Sigmoid colon (tissue), 7 donors: Measurements from ENCODE around the gene DSCAM. TPM values are rescaled to one million over a fixed set of nuclear protein-coding genes. Genes with fewer than 3 reads are reported as not detected.

ENCODE experiments used
- DNase-seq: peaks from one replicate; pipeline ENCODE4 v3.0.0-alpha.2; 2019
- H3K27ac ChIP-seq, 4 donors: fragments of 200-600 bp; sonication (generic); one replicate each; pipeline ENCODE4 v1.5.1; 2016 to 2019; ENCODE audit warnings: mild to moderate bottlenecking in 1 of 4
- H3K27me3 ChIP-seq, 3 donors: fragments of 200-600 bp; sonication (generic); one replicate each; pipeline ENCODE4 v1.5.1; 2019; ENCODE audit warnings: mild to moderate bottlenecking in 1 of 3
- H3K36me3 ChIP-seq, 4 donors: fragments of 200-600 bp; sonication (generic); one replicate each; pipeline ENCODE4 v1.5.1; 2016 to 2019
- H3K4me1 ChIP-seq, 4 donors: fragments of 200-600 bp; sonication (generic); one replicate each; pipeline ENCODE4 v1.5.1; 2017 to 2019
- H3K4me3 ChIP-seq, 4 donors: fragments of 200-600 bp; sonication (generic); one replicate each; pipeline ENCODE4 v1.5.1; 2017 to 2019; ENCODE audit warnings: mild to moderate bottlenecking in 2 of 4, moderate library complexity in 1 of 4
- H3K9me3 ChIP-seq, 4 donors: fragments of 200-600 bp in 3 of 4; sonication (generic) in 3 of 4; one replicate each; pipeline versions ENCODE4 v1.5.1 to v1.6.1; 2013 to 2019
- CTCF ChIP-seq, 4 experiments: fragments of 450-650 bp in 3 of 4; fragments of 200-600 bp in 1 of 4; IDR thresholded peaks; one replicate each; pipeline ENCODE4 v1.5.1; 2016 to 2019; ENCODE audit warnings: antibody characterized with exemption in 4 of 4, mild to moderate bottlenecking in 3 of 4, moderate library complexity in 2 of 4
- EP300 ChIP-seq, 4 donors: sonication (generic); formaldehyde crosslinking; IDR thresholded peaks; one replicate each; pipeline ENCODE4 v1.6.1; 2017; ENCODE audit warnings: antibody characterized with exemption in 4 of 4
- POLR2A ChIP-seq, 2 donors: fragments of 450-650 bp; IDR thresholded peaks; one replicate each; pipeline ENCODE4 v1.6.1; 2016; ENCODE audit warnings: antibody characterized with exemption in 2 of 2, mild to moderate bottlenecking in 2 of 2, moderate library complexity in 2 of 2
- POLR2AphosphoS5 ChIP-seq, 4 donors: sonication (generic); formaldehyde crosslinking; IDR thresholded peaks; one replicate each; pipeline ENCODE4 v1.6.1; 2017; ENCODE audit warnings: antibody characterized with exemption in 4 of 4
- WGBS, 2 donors: extraction: QIAGEN DNeasy Blood & Tissue Kit; methylation state at CpG; one replicate each; pipeline ENCODE4 v1.1.7; 2013; 5-methylcytosine and 5-hydroxymethylcytosine counted together
- intact Hi-C: fragments of 100-400 bp; cut with DNase I; formaldehyde crosslinking; loops from one replicate; pipeline ENCODE4 v1.15.1; 2023
- polyA plus RNA-seq, 3 donors: library from polyadenylated mRNA; stranded (reverse); fragments of 200-250 nt; gene quantifications; one replicate each; pipeline ENCODE4 v1.2.3, GENCODE V29; 2013
- total RNA-seq, 4 donors: library from RNA; depleted of rRNA; stranded (reverse); fragments of >200 nt; gene quantifications; one replicate each; pipeline ENCODE4 v1.1.0, GENCODE V29; 2016
- donor health status: healthy with polysubstance abuse.
- donor health status: Bipolar disorder and iron deficiency.
- donor health status: healthy.

DSCAM gene
- total and polyA plus RNA-seq, 7 donors: 0.17 to 0.55 (median 0.33) TPM; not detected in 2

GRCh38 chr21:40586575-40586974 lies 260.4 kb downstream of the DSCAM start:
- intact Hi-C loops: no loop called here
- DNase-seq: no peak
- no peaks in the 10 kb centered on the region for H3K36me3 ChIP-seq
- 87 to 97% methylated on average over 2 of the region's 2 CpGs for WGBS, 2 donors
- no peak overlapping the region for H3K4me3 ChIP-seq
- TF ChIP-seq POLR2AphosphoS5 (IDR thresholded peaks at IDR 0.05) (no peak), CTCF (IDR thresholded peaks at IDR 0.05) (no peak), EP300 (IDR thresholded peaks at IDR 0.05) (no peak), POLR2A (IDR thresholded peaks at IDR 0.05) (no peak)
- no peaks in the 10 kb centered on the region for H3K4me1 ChIP-seq
- no peaks in the 10 kb centered on the region for H3K27me3 ChIP-seq
- no peak overlapping the region for H3K27ac ChIP-seq
- H3K9me3 ChIP-seq: no peaks in the 10 kb centered on the region

GRCh38 chr21:40577285-40578043 lies 269.5 kb downstream of the DSCAM start:
- TF ChIP-seq CTCF (IDR thresholded peaks at IDR 0.05) (no peak), EP300 (IDR thresholded peaks at IDR 0.05) (no peak), POLR2AphosphoS5 (IDR thresholded peaks at IDR 0.05) (no peak), POLR2A (IDR thresholded peaks at IDR 0.05) (no peak)
- Histone ChIP-seq H3K4me1 (no peaks in the 10 kb centered on the region), H3K9me3 (no peaks in the 10 kb centered on the region), H3K4me3 (no peak overlapping the region), H3K27me3 (no peaks in the 10 kb centered on the region), H3K27ac (no peak overlapping the region), H3K36me3 (no peaks in the 10 kb centered on the region)
- DNase-seq: no peak
- WGBS, 2 donors: 78 to 89% methylated on average over 27 of the region's 27 CpGs
- intact Hi-C loops: no loop called here

DNA sequence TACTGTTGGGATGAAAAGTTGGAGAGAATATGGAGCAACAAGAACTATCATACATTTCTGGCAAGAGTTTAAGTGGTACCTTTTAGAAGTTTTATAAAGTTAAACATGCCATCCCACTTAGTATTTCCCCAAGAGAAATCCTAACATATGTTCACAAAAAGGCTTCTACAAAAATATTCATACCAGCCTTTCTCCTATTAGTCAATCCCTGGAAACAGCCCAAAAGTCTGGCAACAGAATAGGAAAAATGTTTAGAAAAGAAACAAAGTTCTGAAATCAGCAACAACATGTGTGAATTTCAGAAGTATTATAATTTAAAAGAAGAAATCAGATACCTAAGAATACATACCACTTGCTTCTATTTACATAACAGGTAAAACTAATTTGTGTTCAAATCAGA lies 271.0 kb downstream of the DSCAM start:
- no peak for DNase-seq
- Histone ChIP-seq H3K27ac (no peak overlapping the region), H3K9me3 (no peaks in the 10 kb centered on the region), H3K27me3 (no peaks in the 10 kb centered on the region), H3K4me1 (no peaks in the 10 kb centered on the region), H3K36me3 (no peaks in the 10 kb centered on the region), H3K4me3 (no peak overlapping the region)
- TF ChIP-seq CTCF (IDR thresholded peaks at IDR 0.05): no peak
- intact Hi-C loops: no loop called here

DNA sequence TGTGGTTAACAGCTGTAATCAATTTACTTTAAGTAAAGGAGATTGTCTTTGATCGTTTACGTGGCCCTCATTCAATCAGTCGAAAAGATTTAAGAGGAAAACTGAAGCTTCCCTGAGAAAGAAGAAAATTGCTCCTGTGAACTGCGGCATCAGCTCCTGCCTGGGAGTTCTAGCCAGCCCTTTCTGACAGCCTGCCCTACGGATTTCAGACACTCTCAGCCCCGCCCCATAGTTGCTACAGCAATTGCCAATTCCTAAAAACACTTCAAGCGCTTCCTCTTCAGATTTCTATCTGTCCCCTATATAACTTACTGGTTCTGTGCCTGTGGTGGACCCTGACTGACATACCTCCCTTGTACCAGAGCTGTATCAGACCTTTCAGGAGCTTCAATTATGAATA lies 277.6 kb downstream of the DSCAM start:
- WGBS, 2 donors: 37 to 66% methylated on average over 7 of the region's 7 CpGs
- no peaks in the 10 kb centered on the region for H3K27me3 ChIP-seq
- no peaks in the 10 kb centered on the region for H3K36me3 ChIP-seq
- H3K9me3 ChIP-seq: no peaks in the 10 kb centered on the region
- H3K4me3 ChIP-seq: no peak overlapping the region
- H3K4me1 ChIP-seq: no peaks in the 10 kb centered on the region
- intact Hi-C loops: no loop called here
- no peak overlapping the region for H3K27ac ChIP-seq
- TF ChIP-seq POLR2AphosphoS5 (IDR thresholded peaks at IDR 0.05) (no peak), POLR2A (IDR thresholded peaks at IDR 0.05) (no peak), CTCF (IDR thresholded peaks at IDR 0.05) (no peak), EP300 (IDR thresholded peaks at IDR 0.05) (no peak)
- no peak for DNase-seq

- intact Hi-C loops: no loop called here
- TF ChIP-seq EP300 (IDR thresholded peaks at IDR 0.05) (no peak), POLR2AphosphoS5 (IDR thresholded peaks at IDR 0.05) (no peak), CTCF (IDR thresholded peaks at IDR 0.05) (no peak)
- H3K9me3 ChIP-seq: no peaks in the 10 kb centered on the region
- H3K27me3 ChIP-seq: no peaks in the 10 kb centered on the region
- H3K4me3 ChIP-seq: no peak overlapping the region
- H3K36me3 ChIP-seq: no peaks in the 10 kb centered on the region
- DNase-seq: no peak
- WGBS, 2 donors: 7 to 21% methylated on average over 1 of the region's 1 CpG
- no peak overlapping the region for H3K27ac ChIP-seq
- H3K4me1 ChIP-seq: no peaks in the 10 kb centered on the region
These were observed 278.2 kb downstream of the DSCAM start for GRCh38 chr21:40568807-40569206.
